DMS 273 (cell line): ENCODE data around the gene ADAM23.

Experiments
- DNase-seq: peaks from one replicate; lab custom pipeline; 2025; ENCODE audit not compliant: unreplicated experiment; lab: John Stamatoyannopoulos, UW

The ADAM23 gene

DNA sequence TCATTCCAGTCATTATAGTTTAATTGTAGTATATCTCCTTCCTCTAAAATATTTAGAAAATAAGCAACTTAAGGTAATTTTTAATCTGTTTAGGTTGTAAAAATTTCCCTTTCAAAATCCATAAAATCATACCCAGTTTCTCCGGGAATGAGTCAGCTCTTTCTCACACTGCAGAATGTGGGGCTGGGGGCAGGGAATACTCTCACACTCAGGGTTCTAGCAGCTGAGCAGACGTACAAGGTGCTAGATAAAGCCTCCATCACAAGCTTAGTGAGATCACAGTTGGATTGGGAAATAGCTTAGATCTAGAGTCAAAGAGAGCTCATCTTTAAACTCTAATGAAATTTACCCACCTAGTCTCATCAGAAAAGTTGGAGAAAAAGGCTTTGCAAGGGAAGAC, 119.0 kb downstream of the ADAM23 start:
- DNase-seq: no peak

DNA sequence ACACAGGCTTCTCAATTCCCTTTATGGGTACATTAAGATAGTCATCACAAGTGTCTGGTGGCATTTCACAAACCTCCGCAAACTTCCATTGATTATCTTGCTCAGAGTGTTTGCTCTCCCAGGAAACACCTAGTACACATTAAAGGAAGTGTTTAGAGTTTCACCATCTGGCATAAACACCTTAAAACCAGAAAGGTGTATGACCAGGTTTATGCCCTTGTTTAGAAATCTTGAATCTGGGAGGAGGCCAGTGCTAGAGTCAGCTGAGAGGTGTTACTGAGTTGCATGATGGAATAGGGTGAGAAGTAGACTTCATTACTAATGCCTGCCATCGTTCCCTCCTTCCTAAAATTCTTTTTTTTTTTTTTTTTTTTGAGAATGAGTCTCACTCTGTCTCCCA, 120.0 kb downstream of the ADAM23 start:
- DNase-seq: no peak

DNA sequence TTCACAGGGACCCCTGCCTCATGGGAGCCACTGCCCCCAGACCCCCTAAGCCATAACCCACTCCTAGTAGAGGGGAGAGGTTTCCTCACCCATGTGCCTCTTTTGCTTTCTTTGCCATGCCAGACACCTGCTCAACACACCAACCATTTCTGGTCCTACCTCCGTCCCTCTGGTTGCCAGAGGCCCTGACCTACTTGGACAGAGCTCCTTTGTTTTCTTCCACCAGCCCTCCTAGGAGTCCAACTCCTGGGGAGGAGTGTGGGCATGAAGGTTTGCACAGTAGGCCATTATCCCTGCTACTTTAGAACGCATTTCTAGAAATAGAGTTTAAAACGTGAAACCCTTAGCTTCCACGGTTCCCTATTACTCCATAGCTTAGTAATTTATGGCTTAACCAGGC, 122.3 kb downstream of the ADAM23 start:
- no peak for DNase-seq

DNA sequence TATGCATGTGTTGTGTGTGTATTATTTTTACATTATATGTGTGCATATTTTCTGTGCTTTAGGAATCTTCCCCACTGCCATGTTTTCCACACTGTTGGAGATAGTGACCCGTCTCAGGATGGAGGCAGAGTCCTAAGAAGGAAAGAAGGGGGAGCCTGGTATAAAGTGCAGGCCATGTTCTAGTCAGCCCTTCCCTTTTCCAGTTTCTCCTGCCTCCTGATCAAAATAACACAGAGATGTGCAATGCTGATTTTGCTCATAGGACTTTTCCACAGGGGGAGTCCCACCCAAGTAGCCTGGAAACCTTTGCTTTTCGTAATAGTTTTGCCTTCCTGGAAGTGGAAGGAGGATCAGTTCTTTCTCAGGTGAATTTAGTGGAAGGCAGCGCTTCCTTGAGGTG, 126.1 kb downstream of the ADAM23 start:
- DNase-seq: no peak

DNA sequence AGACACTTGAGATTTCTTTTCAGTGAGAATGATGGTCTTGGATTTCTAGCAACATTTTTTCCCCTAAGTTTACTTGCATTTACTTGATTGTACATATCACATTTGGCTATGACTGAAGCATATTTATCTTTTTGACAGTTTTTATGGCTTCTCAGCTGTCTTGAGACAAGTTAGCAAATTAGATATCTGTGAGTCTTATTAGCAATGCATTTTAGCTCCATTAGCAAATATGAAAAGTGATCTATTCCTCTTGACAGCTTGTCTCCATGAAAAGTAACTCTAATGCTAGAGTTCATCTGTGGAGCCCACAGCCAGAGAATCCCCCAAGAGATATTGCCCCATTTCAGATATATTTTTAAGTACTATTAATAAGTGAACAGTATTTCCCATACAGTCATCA, 126.9 kb downstream of the ADAM23 start:
- DNase-seq: no peak

DNA sequence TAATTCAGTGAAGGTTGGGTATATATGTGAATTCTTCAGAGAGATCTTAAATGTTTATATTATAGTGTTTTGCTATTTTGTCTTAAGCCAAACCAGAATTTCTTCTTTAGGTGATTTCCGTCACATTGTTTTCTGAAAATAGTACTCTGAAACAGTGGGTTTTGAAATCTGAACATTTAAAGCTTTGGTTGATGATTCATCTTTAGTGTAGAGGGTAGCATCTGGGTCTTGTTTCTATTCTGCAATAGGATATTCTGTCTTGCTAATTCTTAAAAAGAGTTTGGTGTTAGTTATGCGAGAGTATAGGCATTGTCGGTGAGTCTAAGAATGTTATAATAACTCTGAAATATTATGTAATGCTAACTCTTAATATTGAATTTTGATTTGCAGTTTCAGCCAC, 129.4 kb downstream of the ADAM23 start:
- no peak for DNase-seq

DNA sequence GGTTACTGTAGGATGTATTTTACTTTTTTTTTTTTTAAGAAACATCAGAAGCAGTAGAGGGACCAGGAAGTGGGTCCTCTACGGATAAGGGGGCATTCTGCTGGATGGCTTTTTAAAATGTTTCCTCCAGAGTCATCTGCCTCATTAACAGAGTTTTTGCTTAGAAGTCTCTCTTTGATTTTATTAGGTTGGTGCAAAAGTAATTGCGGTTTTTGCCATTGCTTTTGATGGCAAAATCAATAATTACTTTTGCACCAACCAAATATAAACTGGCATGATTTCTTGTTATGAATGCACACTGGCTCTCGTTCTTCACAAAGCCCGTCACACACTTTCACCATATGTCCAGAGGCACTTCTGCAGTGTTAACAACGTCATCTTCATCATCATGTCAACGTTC, 130.5 kb downstream of the ADAM23 start:
- no peak for DNase-seq

DNA sequence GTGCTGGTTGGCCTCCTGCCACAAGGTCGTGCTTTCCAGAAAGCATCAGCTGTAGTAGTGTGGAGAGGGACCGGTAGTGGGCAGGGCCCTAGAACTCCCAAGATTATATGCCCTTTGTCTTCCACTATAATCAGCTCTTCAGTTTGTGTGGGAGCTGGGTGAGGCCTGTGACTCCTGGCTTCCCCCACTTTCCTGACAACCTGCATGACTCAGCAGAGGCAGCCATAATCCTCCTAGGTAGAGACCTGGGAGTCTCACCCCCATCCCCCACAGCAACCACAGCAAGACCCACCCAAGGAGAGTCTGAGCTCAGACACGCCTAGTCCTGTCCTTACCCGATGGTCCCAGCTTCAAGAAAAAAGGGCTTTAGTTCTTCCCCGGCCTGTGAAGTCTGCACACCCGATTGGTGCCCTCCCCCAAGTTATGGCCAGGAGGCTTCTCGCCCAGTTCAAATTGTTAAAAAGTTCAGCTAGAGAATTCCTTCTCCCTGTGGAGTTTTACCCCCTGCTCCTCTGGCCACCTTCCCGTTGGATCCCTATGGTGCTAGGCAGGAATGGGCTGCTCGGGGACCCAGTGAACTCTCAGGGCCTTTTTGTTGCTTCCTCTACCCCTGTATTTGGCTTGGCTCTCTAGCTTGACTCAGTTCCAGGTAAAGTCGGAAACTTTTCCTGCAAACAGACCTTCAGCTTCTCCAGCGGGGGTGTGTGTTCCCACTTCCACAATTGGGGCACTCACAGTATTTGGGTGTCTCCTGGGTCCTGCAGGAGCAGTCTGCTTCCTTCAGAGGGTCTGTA, 141.2 kb downstream of the ADAM23 start:
- no peak for DNase-seq

DNA sequence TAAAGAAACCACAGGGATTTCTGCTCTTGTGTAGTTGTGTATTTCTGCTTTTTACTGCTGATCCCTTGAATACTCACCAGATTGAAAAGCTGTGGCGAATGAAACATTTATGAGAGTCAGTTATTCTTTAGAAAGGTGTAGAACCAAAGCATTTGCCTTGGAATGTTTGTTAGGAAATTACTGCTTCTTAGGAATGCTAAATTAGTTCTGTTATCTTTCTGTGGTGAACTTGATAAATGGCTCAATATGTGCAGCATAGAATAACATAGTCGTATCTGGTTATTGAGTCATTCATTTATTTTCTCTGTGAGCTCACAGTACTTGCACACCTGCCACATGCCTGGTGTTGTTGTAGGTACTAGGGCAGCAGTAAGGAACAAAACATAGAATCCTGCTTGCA, 142.0 kb downstream of the ADAM23 start:
- DNase-seq: no peak

DNA sequence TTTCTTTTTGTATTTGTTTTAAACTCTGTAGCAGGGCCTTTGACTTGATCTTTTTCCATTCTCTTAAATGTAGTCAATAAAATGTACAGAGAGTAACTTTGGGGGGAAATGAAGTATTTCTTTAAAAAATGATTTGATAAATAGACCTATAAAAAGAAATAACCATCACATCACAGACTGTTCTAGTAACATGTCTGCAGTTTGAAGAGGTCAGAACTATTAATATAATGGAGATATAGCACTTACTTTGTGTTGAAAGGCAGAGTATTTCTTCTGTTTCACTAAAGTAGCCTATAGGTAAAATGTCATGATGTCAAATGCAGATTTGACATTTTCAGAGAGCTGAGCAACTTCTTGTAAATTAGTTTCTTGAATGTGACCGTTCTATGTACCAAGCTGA, 143.3 kb downstream of the ADAM23 start:
- DNase-seq: no peak

DNA sequence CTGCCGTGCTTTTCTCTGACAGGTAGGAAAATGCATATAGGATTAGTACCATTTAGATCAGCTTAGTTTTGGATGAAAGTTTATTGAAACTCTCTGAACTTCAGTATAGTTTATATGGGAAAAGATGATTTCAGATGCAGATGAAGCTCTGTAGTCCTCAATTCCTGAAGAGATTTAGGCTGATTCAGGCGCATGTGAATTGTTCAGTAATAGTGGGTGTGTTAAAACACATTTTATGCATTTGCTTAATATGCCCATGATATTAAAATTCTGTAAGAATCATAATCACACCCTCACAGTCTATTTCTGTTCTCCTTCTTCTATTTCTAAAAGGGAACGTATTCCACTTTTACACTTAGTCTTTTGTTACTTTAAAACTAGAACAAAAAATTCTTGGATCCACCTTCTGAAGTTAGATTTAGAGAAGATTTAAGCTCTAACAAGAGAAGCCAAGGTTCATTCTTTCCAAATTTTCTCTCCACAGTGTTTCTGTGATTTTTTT, 154.4 kb downstream of the ADAM23 start:
- no peak for DNase-seq

DNA sequence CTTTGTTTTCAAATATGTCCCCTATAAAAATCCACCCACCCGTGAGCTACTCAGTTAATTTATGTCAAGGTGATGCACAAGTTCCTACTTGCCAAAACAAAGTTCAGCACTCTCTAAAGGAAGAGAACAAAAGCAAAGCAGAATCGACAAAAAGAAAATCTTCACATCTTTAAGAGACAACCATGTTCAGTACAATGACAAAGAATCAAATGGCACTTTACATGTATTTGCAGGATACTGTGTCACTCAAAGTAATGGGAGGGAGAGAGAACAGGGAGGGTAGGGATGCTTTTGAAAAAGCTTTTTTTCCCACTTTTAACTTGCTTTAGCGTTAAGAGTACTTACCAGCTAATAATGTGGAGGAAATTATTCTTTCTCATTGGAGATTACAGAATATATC, 159.9 kb downstream of the ADAM23 start:
- no peak for DNase-seq

DNA sequence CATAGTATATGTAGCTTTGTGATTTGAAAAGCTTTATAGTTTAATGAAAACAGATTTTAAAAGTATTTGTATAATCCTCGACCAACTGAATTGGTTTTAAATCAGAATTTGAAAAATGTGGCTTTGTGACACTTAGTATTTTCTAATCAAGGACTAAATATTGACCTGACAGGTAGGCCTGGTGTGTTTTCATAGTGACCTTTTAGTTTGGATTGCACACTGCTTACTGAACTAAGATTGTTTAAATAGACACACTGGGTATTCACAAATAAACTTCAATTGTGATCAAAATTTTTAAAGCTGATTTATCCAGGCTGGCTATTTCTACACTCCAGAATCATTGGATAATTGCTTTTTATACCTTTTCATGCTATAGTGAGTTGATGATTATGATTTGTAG, 167.1 kb downstream of the ADAM23 start:
- no peak for DNase-seq

DNA sequence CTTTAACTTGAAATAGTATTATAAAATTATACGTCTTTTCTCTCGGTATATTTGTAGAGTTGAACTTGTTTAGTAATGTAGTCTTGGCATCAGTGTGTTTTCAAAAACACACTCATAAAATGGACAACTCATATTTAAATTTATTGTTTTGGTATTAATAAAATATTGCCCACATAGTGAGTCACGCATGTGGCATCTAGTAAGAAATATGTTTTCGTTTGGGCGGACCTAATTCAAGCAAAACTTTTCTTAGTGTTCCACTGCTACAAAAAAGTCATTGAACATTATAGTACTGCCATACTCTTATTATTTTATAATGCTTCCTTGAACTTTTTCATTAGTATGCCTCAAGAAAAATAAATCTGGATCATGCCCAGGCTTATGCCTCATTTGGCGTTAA, 167.9 kb downstream of the ADAM23 start:
- DNase-seq: no peak

DNA sequence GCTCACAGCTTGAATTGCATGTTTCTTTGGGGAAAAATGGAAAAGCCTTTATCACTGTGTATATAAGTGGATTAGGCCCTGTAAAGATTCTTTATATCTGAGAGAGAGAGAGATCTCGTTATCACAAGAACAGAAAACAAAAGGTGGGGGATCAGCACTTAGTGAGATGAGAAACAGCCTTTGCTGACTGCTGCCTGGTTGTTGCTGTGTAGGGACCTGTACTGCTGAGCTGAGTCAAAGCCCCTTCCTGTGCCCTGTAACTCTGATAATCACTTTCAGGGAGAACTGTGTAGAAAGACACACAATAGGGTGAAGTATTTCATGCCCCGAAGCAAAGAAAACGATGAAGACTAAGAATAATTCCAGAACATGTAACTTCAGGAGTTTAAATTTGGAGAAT, 168.4 kb downstream of the ADAM23 start:
- no peak for DNase-seq

DNA sequence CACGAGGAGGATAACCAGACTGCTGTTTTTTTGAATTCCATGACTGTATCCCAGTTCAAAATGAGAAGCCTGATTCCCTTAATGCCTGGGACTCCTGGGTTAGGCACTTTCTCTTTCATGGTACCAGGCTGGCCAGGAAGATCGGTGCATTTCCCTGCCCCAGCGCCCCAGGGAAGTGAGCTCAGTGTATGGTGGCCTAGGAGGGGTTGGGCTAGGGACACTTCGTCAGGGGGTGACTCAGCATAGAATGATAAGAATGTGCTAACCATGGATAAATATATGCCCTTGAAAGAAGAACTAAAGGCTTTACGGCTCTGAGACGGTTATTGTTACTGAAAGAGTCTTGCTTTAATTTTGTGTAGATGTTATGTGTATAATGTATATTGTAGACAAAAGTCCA, 171.5 kb downstream of the ADAM23 start:
- DNase-seq: no peak

DNA sequence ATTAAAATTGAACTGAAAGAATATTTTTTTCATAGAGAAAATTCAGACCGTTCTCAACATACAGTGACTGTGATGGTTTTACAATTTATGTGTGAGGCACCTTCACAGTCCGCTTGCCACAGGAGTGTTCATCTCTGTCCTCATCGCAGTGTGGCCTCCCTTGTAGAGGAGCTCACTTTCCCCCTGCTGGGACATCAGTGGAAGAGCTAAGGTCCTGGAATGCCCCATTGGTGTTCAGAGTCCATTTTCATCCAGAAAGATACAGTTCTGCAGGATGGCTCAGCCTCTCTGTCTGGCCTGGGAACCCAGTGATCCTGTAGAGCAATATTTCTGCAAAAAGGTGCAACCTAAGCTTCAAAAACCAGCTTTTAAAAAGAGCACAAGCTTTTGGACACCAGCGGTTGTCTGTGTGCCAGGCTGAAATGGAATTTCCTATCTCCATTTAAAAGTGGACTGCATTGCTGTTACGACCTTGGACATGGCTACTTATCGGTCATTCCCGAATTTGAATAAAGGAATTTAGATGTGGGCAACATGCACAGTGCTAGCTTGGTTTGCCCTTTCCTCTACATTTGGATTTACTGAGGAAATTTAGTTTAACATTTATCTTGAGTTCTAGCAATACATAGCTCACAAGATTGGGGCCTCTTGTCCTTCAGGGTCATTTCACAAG, 172.2 kb downstream of the ADAM23 start:
- no peak for DNase-seq

DNA sequence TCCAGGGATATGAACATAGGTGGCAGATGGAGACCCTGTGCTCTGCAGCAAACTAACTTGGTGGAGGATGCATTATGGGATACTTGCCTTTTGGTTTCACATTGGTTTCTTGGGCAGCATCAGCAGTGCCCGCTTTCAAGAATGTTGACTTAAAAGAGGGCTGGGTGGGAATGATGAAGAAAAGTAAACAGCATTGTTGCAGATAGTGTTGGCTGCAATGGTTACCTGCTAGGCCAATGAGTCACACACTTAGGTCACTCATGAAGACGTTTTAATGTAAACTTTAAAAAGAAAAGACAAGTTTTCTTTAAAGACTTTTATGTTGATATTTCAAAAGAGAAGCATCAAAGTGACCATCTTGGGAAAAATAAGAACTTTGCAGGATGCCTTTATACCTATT, 172.8 kb downstream of the ADAM23 start:
- DNase-seq: no peak

DNA sequence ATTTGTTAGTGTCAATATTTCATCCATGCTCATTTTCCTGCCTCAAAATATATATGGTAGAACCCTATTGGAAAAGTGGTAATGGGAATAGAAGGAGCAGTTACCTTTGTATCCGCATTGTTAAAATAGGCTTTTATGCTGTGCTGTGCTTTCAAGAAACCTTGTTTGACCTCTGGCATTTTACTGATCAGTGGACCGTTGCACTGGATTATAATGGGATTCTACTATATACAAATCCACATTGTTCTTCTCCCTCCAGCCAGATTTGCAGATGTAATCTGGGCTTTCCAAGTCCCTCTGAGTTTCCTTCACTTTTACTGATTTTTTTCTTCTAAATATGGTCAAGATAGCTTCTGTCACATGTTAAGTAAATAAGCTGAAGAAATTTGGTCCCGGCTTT, 175.7 kb downstream of the ADAM23 start:
- DNase-seq: no peak

DNA sequence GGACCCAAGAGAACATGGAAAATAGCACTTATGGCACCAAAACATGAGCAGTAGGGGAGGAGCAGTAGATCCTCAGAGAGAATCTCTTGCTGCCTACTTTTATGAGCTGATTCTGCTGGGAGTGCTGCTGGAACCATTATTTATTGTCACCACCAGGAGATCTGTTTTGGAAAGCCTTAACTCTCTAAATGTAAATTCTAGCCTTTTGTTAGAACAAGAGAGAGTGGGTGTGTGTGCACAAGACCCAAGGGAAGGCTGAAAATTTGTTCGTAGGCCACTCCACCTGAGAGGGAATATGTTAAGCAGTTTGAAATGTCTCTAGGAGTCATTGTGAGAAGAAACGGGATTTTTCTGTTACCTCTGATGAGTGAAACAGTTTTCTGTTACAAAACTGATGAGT, 182.8 kb downstream of the ADAM23 start:
- no peak for DNase-seq

DNA sequence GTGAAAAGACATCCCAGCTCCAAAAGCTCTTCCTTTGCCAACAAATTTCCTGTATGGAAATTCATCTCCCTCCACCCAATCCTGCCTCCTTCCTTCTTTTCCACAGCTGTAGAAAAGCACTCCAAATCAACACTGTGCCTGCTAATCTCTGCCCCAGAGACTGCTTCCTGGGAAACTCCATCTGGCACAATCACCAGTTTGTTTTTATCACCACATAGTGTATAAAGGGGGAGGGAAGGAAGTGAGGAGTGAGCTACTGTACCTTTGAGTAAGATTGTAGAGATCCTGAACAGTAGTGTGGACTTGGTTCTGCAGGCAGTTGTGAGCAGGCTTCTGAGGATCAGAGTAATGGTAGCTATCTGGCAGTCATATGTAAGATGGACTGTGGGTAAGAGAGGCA, 184.3 kb downstream of the ADAM23 start:
- DNase-seq: peak; percentile 33

DNA sequence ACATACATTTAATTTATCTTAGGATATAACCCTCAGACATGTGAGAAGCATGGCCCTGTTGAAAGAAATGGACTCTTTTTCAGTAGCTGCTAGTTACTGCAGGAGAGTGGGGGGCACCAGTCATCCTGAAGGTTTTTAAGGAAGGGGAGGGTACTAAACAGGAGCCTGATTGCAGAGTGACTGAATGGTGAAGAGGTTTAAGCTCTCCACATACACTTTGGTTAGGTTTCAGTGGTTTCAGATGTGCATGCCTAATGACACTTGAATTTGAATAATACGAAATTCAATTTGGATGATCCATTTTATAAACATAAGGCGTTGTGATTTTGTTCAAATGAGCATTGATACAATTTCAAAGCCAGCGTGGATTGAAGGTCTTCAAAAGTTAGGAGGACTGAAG, 188.0 kb downstream of the ADAM23 start:
- no peak for DNase-seq

DNA sequence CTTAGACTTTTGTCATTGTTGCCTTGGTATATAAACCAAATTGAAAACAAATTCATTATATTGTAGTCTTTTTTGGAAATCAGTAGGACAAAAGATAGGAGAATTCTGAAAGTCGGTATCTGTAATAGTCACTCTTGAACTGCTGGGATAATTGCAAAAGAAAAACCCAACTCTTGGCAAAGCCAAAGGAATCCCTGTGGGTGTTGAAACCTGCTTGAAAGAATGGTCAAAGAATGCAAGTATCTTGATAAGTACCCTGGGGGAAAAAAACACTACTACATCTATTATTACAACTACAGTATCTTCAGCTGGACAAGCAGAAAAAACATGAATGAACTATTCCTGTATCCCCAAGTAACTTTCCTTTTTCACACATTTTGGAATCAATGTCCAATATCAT, 191.7 kb downstream of the ADAM23 start:
- DNase-seq: no peak
